GM18526 (cell line): ENCODE measurements around the gene NPTX2.

Experiments
- POLR2A ChIP-seq: IDR thresholded peaks from 3 replicates; pipeline ENCODE4 v1.6.1; 2011; ENCODE audit not compliant: insufficient read length; ENCODE audit errors: extremely low read depth

The NPTX2 gene

DNA sequence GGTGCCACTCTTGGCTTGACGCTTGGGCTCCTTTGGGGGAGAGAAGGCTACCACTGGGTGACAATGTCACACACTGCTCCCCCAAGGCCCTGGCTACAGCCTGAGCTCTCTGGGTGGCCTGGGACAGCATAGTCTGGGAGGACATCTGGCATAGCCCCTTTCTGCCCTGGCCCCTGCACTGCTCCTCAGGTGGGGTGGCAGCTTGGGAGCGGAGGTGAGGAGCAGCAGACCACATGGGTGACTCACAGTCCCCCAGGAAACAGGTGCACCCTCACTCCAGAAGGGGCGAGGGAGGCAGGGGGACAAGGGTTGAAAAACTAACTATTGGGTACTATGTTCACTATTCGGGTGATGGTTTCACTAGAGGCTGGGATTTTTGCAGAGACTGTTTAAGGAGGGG lies 45.2 kb downstream of the NPTX2 start:
- TF ChIP-seq POLR2A, result no peak

DNA sequence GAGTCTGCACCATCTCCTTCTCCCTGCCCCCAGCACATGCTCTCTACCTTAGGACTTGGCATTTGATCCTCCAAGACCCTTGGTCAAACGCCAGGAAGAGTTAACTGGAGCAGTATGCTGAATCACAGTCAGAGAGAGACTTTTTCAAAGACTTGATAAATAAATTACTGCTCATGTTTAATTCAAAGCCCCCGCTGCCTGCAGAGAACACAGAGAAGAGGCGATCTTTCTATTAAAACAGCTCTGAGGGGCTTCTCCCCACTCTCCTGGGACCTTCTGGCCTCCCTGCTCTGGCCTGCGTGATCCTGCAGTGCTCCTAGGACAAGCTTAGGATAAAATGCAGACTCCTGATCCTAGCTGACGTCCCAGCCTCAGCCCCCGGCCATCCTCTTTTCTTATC lies 47.8 kb downstream of the NPTX2 start:
- no peak for TF ChIP-seq POLR2A

DNA sequence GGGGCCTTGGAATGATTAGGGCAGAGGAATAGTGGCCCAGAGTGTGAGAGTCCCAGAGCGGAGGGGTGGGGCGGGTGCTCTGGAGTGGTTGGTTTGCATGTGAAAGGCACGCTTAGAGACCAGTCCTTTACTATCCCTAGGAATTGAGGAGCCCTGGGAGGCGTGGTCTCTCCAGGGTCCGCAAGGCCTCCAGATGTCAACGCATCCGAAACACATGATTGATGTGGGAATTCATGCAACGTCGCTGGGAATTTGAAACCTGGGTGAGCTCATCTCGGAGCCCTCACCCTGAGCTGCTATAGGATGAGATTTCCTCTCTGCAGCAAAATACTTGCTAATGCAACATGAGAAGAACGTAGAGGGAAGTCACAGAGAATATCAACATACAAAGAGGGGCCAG lies 51.2 kb downstream of the NPTX2 start:
- TF ChIP-seq POLR2A, result no peak

DNA sequence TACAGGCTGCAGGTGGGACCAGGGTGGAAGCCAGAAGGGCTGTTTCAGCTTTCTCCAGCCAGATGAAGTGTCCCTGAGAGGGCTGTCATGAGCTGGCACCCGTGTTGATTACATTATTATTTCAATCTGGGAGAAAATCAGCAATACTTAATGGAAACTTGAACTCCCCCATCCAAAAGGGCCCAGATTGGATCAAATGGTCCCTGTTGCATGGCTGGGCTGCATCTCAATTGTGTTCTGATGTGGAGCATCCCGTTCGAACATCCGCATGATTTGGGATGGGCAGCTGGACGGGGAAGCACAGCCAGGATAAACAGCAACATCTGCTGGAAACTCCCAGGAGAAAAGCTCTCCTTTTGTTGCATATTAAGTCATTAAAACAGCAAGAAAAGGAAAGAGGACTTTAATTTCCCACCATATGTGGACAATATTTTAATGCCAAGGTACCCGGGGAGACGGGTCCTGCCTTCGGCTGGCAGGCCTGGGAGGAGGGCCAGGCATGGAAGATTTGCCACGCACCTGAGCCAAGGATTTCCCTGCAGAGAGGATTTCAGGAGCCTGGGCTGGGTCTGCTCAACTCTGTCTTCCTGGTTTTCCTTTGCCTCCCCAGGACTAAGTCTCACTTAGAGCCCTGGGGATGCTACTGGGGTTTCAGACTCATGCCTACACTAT lies 52.4 kb downstream of the NPTX2 start:
- no peak for TF ChIP-seq POLR2A

DNA sequence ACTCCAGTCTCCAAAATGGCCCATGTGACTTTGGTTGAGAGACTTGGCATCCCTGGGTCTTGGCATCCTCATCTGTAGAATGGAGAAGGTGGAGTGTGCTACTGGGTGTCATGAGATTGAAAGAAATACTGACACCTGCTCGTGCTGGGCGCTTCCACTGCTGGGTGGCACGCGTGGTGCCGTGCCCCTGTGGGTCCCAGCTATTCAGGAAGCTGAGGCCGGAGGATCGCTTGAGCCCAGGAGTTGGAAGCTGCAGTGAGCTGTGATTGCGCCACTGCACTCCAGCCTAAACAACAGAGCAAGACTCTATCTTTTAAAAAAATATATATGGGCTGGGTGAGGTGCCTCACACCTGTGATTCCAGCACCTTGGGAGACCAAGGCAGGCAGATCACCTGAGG lies 53.1 kb downstream of the NPTX2 start:
- TF ChIP-seq POLR2A, result no peak

DNA sequence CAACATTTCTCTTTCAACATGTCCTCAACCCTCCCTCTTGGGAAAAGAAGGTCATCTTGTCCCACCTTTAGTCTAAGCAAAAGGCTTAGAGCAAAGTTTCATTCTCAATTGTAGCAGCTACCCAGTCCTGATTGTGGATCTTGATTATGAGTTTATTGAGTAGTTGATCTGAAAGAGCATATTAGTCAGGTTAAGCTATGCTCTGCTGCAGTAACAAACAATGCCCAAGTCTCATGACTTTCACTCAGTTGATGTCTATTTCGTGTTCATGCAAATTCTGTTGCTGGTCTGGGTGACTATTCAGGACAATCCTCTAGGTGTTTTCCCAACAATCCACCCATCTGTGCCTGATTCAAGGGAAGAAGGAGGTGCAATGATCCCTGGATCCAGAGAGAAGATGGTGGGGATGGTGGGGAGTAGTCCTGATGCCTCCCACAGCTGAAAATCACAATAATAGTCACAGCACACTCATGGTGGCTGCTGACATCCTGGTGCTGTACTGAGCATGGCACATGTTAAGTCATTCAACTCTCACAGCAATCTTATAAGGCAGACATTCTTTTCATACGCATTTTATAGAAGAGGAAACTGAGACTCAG lies 54.7 kb downstream of the NPTX2 start:
- TF ChIP-seq POLR2A, result no peak

DNA sequence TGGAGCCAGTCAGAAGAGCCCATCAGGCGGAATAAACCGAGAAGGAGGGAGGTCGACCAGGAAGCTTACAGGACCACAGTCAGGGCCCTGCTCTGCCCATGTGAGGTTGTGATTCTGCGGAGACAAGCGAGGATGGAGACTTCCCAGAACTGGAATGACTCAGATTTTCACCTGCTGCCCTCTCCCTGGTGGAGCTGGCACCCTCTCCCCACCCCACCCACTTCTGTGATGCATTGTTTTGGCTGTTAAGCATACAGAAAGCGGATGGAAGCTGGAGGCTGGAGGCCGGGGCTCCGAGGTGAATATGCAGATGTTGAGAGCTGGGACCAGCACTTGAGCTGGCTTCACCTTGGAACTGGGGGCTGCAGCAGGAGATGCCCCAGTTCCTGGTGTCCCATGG lies 57.4 kb downstream of the NPTX2 start:
- no peak for TF ChIP-seq POLR2A

DNA sequence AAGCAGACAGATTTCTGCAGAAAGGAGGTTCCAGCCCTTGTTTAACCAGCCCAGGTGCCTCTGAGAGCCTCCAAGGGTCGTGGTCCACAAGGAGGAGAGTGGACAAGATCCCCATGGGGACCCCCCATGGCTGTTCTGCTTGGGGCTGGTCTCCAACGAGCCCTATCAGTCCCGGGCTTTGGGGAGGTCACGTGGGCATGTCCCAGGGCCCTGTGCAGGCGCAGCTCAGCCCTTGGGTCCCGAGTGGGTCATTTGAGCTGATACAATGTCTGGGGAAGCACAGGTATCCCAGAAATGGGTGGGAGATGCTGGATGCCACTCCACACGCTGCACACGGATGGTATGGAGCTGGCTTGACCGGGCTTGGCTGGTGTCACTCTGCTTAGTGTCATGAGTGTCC lies 57.8 kb downstream of the NPTX2 start:
- TF ChIP-seq POLR2A, result no peak

DNA sequence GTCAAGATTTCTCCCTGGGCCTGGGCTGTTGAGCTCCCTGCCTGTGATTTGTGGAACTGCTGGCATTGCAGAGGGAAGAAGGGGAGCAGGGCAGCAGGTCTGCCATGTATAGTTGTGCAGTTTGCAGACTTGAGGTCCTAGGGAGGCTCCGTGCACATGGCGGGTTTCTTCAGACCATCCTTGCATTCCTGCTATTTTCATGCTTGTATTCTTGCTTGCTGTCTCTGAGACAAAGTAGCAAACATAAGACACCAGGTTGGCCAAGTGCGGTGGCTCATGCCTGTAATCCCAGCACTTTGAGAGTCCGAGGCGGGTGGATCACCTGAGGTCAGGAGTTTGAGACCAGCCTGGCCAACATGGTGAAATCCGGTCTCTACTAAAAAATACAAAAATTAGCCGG lies 61.1 kb downstream of the NPTX2 start:
- TF ChIP-seq POLR2A, result no peak
